ENCODE data around the gene CYB5R4.

DNA sequence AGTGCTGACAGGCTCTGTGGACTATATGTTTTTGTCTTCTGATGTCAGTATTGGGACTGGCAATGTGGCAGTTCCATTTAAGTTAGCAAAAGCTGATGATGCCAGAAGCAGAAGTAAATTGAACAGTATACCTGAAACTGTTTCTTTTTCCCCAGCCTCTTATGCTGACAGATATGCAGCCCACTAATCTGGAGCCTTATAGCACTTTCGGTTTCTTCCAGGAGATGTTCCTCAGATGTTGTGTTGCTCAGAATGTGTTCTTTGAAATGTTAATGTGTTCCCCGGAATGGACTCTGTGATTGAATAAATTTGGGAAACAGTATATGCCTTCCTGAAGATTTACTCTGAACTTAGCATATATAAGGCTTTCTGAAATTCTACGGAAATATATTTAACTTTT, 93.3 kb downstream of the CYB5R4 start:
- TF ChIP-seq, protein P1, sequence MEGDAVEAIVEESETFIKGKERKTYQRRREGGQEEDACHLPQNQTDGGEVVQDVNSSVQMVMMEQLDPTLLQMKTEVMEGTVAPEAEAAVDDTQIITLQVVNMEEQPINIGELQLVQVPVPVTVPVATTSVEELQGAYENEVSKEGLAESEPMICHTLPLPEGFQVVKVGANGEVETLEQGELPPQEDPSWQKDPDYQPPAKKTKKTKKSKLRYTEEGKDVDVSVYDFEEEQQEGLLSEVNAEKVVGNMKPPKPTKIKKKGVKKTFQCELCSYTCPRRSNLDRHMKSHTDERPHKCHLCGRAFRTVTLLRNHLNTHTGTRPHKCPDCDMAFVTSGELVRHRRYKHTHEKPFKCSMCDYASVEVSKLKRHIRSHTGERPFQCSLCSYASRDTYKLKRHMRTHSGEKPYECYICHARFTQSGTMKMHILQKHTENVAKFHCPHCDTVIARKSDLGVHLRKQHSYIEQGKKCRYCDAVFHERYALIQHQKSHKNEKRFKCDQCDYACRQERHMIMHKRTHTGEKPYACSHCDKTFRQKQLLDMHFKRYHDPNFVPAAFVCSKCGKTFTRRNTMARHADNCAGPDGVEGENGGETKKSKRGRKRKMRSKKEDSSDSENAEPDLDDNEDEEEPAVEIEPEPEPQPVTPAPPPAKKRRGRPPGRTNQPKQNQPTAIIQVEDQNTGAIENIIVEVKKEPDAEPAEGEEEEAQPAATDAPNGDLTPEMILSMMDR (IDR thresholded peaks at IDR 0.05 in 4 of 5, conservative IDR thresholded peaks at IDR 0.05 in 1 of 5), result no peak
- no peak for TF ChIP-seq POLR2A (IDR thresholded peaks at IDR 0.05)

Measured in gastrocnemius medialis (tissue), 4 donors.